HCT116 (cell line): Measurements from ENCODE around the gene ITSN1.

Experiments
- ATF3 ChIP-seq: IDR thresholded peaks from 2 replicates; pipeline ENCODE4 v1.6.1; 2012
- EZH2 ChIP-seq: fragments of 200-600 bp; sonication (generic); IDR thresholded peaks from 2 replicates; pipeline ENCODE4 v1.6.1; 2017; ENCODE audit warnings: antibody characterized with exemption, mixed run types
- FOSL1 ChIP-seq: IDR thresholded peaks from 2 replicates; pipeline ENCODE4 v1.6.1; 2012; ENCODE audit warnings: low read depth
- MAX ChIP-seq: IDR thresholded peaks from 2 replicates; pipeline ENCODE4 v1.6.1; 2012
- POLR2A ChIP-seq: IDR thresholded peaks from 2 replicates; pipeline ENCODE4 v1.7.0; 2011; ENCODE audit warnings: borderline replicate concordance; ENCODE audit not compliant: insufficient read depth, insufficient read length; ENCODE audit errors: extremely low read depth
- POLR2AphosphoS5 ChIP-seq: IDR thresholded peaks from 2 replicates; pipeline ENCODE4 v1.6.1; 2011; ENCODE audit warnings: mild to moderate bottlenecking, low read depth, low read length, moderate library complexity
- REST ChIP-seq: IDR thresholded peaks from 2 replicates; pipeline ENCODE4 v1.6.1; 2012; ENCODE audit warnings: low read depth
- SP1 ChIP-seq: IDR thresholded peaks from 2 replicates; pipeline ENCODE4 v1.6.1; 2012; ENCODE audit warnings: low read depth
- SRF ChIP-seq: IDR thresholded peaks from 2 replicates; pipeline ENCODE4 v1.6.1; 2012; ENCODE audit warnings: low read depth
- TCF7L2 ChIP-seq: IDR thresholded peaks from 2 replicates; pipeline ENCODE4 v1.7.0; 2011; ENCODE audit warnings: borderline replicate concordance, inconsistent platforms; ENCODE audit not compliant: insufficient read depth, insufficient read length; ENCODE audit errors: extremely low read depth
- ZNF274 ChIP-seq: fragments of 200-500 bp; sonication (Bioruptor generic); IDR thresholded peaks from 2 replicates; pipeline ENCODE4 v1.6.1; 2014; ENCODE audit warnings: mild to moderate bottlenecking, low read depth, low read length, inconsistent platforms
- TF ChIP-seq, protein P1 (sequence below), 3 experiments: fragments of 200-600 bp in 1 of 3; sonication (generic) in 1 of 3; IDR thresholded peaks in 2 of 3; conservative IDR thresholded peaks in 1 of 3; 2 replicates each; pipeline ENCODE4 v1.5.1; 2012 to 2017; ENCODE audit warnings: low read depth in 2 of 3, low read length in 2 of 3, antibody characterized with exemption in 1 of 3, borderline replicate concordance in 1 of 3, control low read depth in 1 of 3, mild to moderate bottlenecking in 1 of 3, mixed read lengths in 1 of 3, mixed run types in 1 of 3, moderate library complexity in 1 of 3; ENCODE audit not compliant: insufficient read depth in 1 of 3
- TF ChIP-seq, protein P2 (sequence below): IDR thresholded peaks from 2 replicates; pipeline ENCODE4 v1.6.1; 2011; ENCODE audit warnings: mild to moderate bottlenecking, low read length, moderate library complexity; ENCODE audit not compliant: insufficient replicate concordance; ENCODE audit errors: extremely low read depth

GRCh38 chr21:33658919-33659567 is 16.7 kb downstream of the ITSN1 start:
- TF ChIP-seq, protein P1, sequence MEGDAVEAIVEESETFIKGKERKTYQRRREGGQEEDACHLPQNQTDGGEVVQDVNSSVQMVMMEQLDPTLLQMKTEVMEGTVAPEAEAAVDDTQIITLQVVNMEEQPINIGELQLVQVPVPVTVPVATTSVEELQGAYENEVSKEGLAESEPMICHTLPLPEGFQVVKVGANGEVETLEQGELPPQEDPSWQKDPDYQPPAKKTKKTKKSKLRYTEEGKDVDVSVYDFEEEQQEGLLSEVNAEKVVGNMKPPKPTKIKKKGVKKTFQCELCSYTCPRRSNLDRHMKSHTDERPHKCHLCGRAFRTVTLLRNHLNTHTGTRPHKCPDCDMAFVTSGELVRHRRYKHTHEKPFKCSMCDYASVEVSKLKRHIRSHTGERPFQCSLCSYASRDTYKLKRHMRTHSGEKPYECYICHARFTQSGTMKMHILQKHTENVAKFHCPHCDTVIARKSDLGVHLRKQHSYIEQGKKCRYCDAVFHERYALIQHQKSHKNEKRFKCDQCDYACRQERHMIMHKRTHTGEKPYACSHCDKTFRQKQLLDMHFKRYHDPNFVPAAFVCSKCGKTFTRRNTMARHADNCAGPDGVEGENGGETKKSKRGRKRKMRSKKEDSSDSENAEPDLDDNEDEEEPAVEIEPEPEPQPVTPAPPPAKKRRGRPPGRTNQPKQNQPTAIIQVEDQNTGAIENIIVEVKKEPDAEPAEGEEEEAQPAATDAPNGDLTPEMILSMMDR (IDR thresholded peaks at IDR 0.05 in 2 of 3, conservative IDR thresholded peaks at IDR 0.05 in 1 of 3; ENCODE audit: borderline replicate concordance in 1 of 3, insufficient read depth in 1 of 3, low read depth in 2 of 3, low read length in 2 of 3), result no peak
- no peak for TF ChIP-seq MAX
- TF ChIP-seq EZH2, result no peak
- TF ChIP-seq FOSL1, result no peak
- TF ChIP-seq ATF3, result no peak
- no peak for TF ChIP-seq POLR2A
- TF ChIP-seq SRF, result no peak
- TF ChIP-seq, protein P2, sequence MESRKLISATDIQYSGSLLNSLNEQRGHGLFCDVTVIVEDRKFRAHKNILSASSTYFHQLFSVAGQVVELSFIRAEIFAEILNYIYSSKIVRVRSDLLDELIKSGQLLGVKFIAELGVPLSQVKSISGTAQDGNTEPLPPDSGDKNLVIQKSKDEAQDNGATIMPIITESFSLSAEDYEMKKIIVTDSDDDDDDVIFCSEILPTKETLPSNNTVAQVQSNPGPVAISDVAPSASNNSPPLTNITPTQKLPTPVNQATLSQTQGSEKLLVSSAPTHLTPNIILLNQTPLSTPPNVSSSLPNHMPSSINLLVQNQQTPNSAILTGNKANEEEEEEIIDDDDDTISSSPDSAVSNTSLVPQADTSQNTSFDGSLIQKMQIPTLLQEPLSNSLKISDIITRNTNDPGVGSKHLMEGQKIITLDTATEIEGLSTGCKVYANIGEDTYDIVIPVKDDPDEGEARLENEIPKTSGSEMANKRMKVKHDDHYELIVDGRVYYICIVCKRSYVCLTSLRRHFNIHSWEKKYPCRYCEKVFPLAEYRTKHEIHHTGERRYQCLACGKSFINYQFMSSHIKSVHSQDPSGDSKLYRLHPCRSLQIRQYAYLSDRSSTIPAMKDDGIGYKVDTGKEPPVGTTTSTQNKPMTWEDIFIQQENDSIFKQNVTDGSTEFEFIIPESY, result no peak
- no peak for TF ChIP-seq SP1
- no peak for TF ChIP-seq TCF7L2
- TF ChIP-seq REST, result no peak
- no peak for TF ChIP-seq ZNF274
- no peak for TF ChIP-seq POLR2AphosphoS5
